HCT116 (cell line): ENCODE data around the gene KRTAP5-4. TPM values are rescaled to one million over a fixed set of nuclear protein-coding genes. Genes with fewer than 3 reads are reported as not detected.

ENCODE experiments used
- ATAC-seq: fragments of 200-7000 bp; cut with Tn5 transposase; 2 replicates; pipeline ENCODE4 v1.9.1; 2020; ENCODE audit warnings: mild to moderate bottlenecking, moderate library complexity
- BruUV-seq: library from RNA; stranded (reverse); fragments of 400-500 nt; replicated peaks from 2 replicates; lab custom pipeline; 2021; lab: Mats Ljungman, UMichigan
- CTCF ChIA-PET: fragments of 300-600 bp; sonication (Branson Sonifier 250); formaldehyde crosslinking; loops from one replicate; lab custom pipeline; 2021; ENCODE audit warnings: antibody characterized with exemption; lab: Charles Lee
- POLR2A ChIA-PET: fragments of 300-600, 350-600 bp; sonication (Branson Sonifier 250); formaldehyde crosslinking; loops from one replicate; lab custom pipeline; 2021; ENCODE audit warnings: antibody characterized with exemption; lab: Charles Lee
- RAD21 ChIA-PET, 2 experiments: fragments of 300-600 bp; sonication (Branson Sonifier 250); formaldehyde crosslinking; loops; one replicate each; lab custom pipeline; 2023; ENCODE audit warnings: low total read pairs in 2 of 2; ENCODE audit not compliant: uncharacterized antibody in 2 of 2, unreplicated experiment in 2 of 2, low non-redundant PET in 1 of 2; lab: Charles Lee
- DNase-seq: peaks from one replicate; pipeline ENCODE4 v3.0.0-alpha.2; 2010; ENCODE audit warnings: low read depth, low spot score
- H2AFZ ChIP-seq: fragments of 200-600 bp; shearing (Covaris generic), sonication (generic); 2 replicates; pipeline ENCODE4 v1.6.1; 2017; ENCODE audit warnings: low read depth, mixed run types, mixed read lengths, antibody characterized with exemption, low read length; ENCODE audit not compliant: poor library complexity, severe bottlenecking
- H3K27ac ChIP-seq: 2 replicates; pipeline ENCODE4 v1.5.1; 2012; ENCODE audit warnings: low read depth, low read length
- H3K27me3 ChIP-seq: fragments of 200-600 bp; sonication (generic); 2 replicates; pipeline ENCODE4 v1.6.1; 2016; ENCODE audit warnings: mixed run types, low read length, mixed read lengths; ENCODE audit not compliant: insufficient read depth
- H3K36me3 ChIP-seq, 2 experiments: fragments of 200-500 bp in 1 of 2; fragments of 200-600 bp in 1 of 2; sonication (Bioruptor generic) in 1 of 2; sonication (generic) in 1 of 2; 2 replicates each; pipeline versions ENCODE4 v1.5.1 to v1.6.1; 2014 to 2016; ENCODE audit warnings: low read length in 2 of 2, inconsistent platforms in 1 of 2, mixed read lengths in 1 of 2, mixed run types in 1 of 2; ENCODE audit not compliant: insufficient read depth in 2 of 2, control insufficient read depth in 1 of 2
- H3K4me1 ChIP-seq, 2 experiments: fragments of 200-600 bp in 1 of 2; sonication (generic) in 1 of 2; 2 replicates each; pipeline versions ENCODE4 v1.5.1 to v1.6.1; 2012 to 2017; ENCODE audit warnings: low read length in 2 of 2, inconsistent platforms in 1 of 2, mild to moderate bottlenecking in 1 of 2, mixed read lengths in 1 of 2, mixed run types in 1 of 2, moderate library complexity in 1 of 2; ENCODE audit not compliant: insufficient read depth in 2 of 2, control insufficient read depth in 1 of 2
- H3K4me2 ChIP-seq: fragments of 200-600 bp; sonication (generic); 2 replicates; pipeline ENCODE4 v1.6.1; 2017; ENCODE audit warnings: mixed run types, low read length, mixed read lengths
- H3K4me3 ChIP-seq, 2 experiments: fragments of 200-600 bp in 1 of 2; sonication (generic) in 1 of 2; replicated peaks in 1 of 2; 2 replicates each; pipeline ENCODE4 v1.5.1; 2011 to 2016; ENCODE audit warnings: low read length in 2 of 2, control low read depth in 1 of 2, low read depth in 1 of 2, mild to moderate bottlenecking in 1 of 2, mixed read lengths in 1 of 2, mixed run types in 1 of 2
- H3K79me2 ChIP-seq: fragments of 200-600 bp; sonication (generic); 2 replicates; pipeline ENCODE4 v1.6.1; 2017; ENCODE audit warnings: mild to moderate bottlenecking, mixed run types, low read length, moderate library complexity, mixed read lengths; ENCODE audit not compliant: insufficient read depth
- H3K9ac ChIP-seq: fragments of 200-600 bp; sonication (generic); 2 replicates; pipeline ENCODE4 v1.6.1; 2016; ENCODE audit warnings: low read length, mixed read lengths
- H3K9me2 ChIP-seq: fragments of 200-600 bp; sonication (generic), shearing (Covaris generic); 2 replicates; pipeline ENCODE4 v1.6.1; 2017; ENCODE audit warnings: mixed run types, mild to moderate bottlenecking, moderate library complexity; ENCODE audit not compliant: insufficient read depth
- H3K9me3 ChIP-seq, 2 experiments: fragments of 200-500 bp in 1 of 2; fragments of 200-600 bp in 1 of 2; sonication (Bioruptor generic) in 1 of 2; sonication (generic) in 1 of 2; 2 replicates each; pipeline ENCODE4 v1.6.1; 2014 to 2017; ENCODE audit warnings: low read length in 2 of 2, mixed read lengths in 2 of 2, inconsistent platforms in 1 of 2, low read depth in 1 of 2, mild to moderate bottlenecking in 1 of 2, mixed run types in 1 of 2, moderate library complexity in 1 of 2; ENCODE audit not compliant: control insufficient read depth in 1 of 2, insufficient read depth in 1 of 2
- H4K20me1 ChIP-seq: fragments of 200-600 bp; sonication (generic), shearing (Covaris generic); 2 replicates; pipeline ENCODE4 v1.6.1; 2017; ENCODE audit warnings: mixed run types, mild to moderate bottlenecking, moderate library complexity; ENCODE audit not compliant: insufficient read depth
- CBX3 ChIP-seq: IDR thresholded peaks from 2 replicates; pipeline ENCODE4 v1.6.1; 2012; ENCODE audit warnings: low read depth
- CEBPB ChIP-seq: IDR thresholded peaks from 2 replicates; pipeline ENCODE4 v1.6.1; 2012; ENCODE audit warnings: low read depth
- CTCF ChIP-seq, 3 experiments: fragments of 200-600 bp in 1 of 3; sonication (generic) in 1 of 3; IDR thresholded peaks in 2 of 3; conservative IDR thresholded peaks in 1 of 3; 2 replicates each; pipeline ENCODE4 v1.5.1; 2012 to 2017; ENCODE audit warnings: low read depth in 2 of 3, low read length in 2 of 3, antibody characterized with exemption in 1 of 3, borderline replicate concordance in 1 of 3, control low read depth in 1 of 3, mild to moderate bottlenecking in 1 of 3, mixed read lengths in 1 of 3, mixed run types in 1 of 3, moderate library complexity in 1 of 3; ENCODE audit not compliant: insufficient read depth in 1 of 3
- EGR1 ChIP-seq: IDR thresholded peaks from 2 replicates; pipeline ENCODE4 v1.6.1; 2012; ENCODE audit warnings: low read depth
- ELF1 ChIP-seq: IDR thresholded peaks from 2 replicates; pipeline ENCODE4 v1.6.1; 2012; ENCODE audit warnings: low read depth, borderline replicate concordance
- EZH2 ChIP-seq: fragments of 200-600 bp; sonication (generic); IDR thresholded peaks from 2 replicates; pipeline ENCODE4 v1.6.1; 2017; ENCODE audit warnings: antibody characterized with exemption, mixed run types
- EZH2phosphoT487 ChIP-seq: fragments of 200-600 bp; IDR thresholded peaks from 2 replicates; pipeline ENCODE4 v1.6.1; 2018; ENCODE audit warnings: antibody characterized with exemption, borderline replicate concordance
- FOSL1 ChIP-seq: IDR thresholded peaks from 2 replicates; pipeline ENCODE4 v1.6.1; 2012; ENCODE audit warnings: low read depth
- JUND ChIP-seq: IDR thresholded peaks from 2 replicates; pipeline ENCODE4 v1.6.1; 2012
- POLR2AphosphoS5 ChIP-seq: IDR thresholded peaks from 2 replicates; pipeline ENCODE4 v1.6.1; 2011; ENCODE audit warnings: mild to moderate bottlenecking, low read depth, low read length, moderate library complexity
- RAD21 ChIP-seq: IDR thresholded peaks from 2 replicates; pipeline ENCODE4 v1.6.1; 2012; ENCODE audit warnings: low read depth, mild to moderate bottlenecking
- REST ChIP-seq: IDR thresholded peaks from 2 replicates; pipeline ENCODE4 v1.6.1; 2012; ENCODE audit warnings: low read depth
- SP1 ChIP-seq: IDR thresholded peaks from 2 replicates; pipeline ENCODE4 v1.6.1; 2012; ENCODE audit warnings: low read depth
- SRF ChIP-seq: IDR thresholded peaks from 2 replicates; pipeline ENCODE4 v1.6.1; 2012; ENCODE audit warnings: low read depth
- YY1 ChIP-seq: IDR thresholded peaks from 2 replicates; pipeline ENCODE4 v1.6.1; 2011; ENCODE audit warnings: low read length, low read depth, moderate library complexity, mild to moderate bottlenecking; ENCODE audit not compliant: insufficient replicate concordance; ENCODE audit errors: extremely low read depth
- ZBTB33 ChIP-seq: IDR thresholded peaks from 2 replicates; pipeline ENCODE4 v1.6.1; 2011; ENCODE audit warnings: mild to moderate bottlenecking, low read length, moderate library complexity; ENCODE audit not compliant: insufficient replicate concordance; ENCODE audit errors: extremely low read depth
- ZNF274 ChIP-seq: fragments of 200-500 bp; sonication (Bioruptor generic); IDR thresholded peaks from 2 replicates; pipeline ENCODE4 v1.6.1; 2014; ENCODE audit warnings: mild to moderate bottlenecking, low read depth, low read length, inconsistent platforms
- intact Hi-C: fragments of 100-400 bp; cut with micrococcal nuclease; formaldehyde crosslinking; loops from 2 replicates; pipeline ENCODE4 v1.10.0; 2022
- total RNA-seq: library from RNA; stranded (reverse); gene quantifications from one replicate; pipeline ENCODE4 v1.2.1, GENCODE V29; 2021; ENCODE audit not compliant: unreplicated experiment
- TF ChIP-seq, protein P1 (sequence below): IDR thresholded peaks from 2 replicates; pipeline ENCODE4 v1.6.1; 2012

Gene KRTAP5-4
- total RNA-seq, 1 experiment from 2014 or later = not detected

DNA sequence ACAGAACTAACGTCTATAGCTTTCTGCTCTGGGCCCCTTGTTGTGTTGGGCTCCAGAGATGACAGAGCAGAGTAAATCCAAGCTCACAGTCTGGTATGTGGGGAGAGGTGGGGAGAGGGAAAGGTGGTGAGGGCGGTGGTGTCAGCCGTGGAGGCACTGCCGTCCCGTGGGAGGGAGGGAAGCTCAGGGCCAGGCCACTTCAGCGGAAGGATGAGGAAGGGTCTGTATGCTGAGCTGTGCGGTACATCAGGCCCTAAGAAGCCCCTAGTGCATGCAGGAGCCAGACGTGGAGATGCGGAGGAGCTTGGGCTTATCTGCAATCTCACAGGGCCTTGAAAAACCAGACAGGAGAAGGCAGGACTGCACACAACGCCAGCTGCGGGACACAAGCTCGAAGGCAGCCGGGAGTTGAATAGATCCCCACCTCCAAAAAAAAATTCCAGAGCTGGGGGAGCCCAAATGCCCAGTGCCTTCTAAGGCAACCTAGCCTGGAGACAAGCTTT lies 9.2 kb upstream of the KRTAP5-4 start:
- Histone ChIP-seq H3K27me3 (peaks cover 3% of the 10 kb centered on the region; the same call in 1 of the 2 replicates), H3K79me2 (no peaks in the 10 kb centered on the region), H3K4me2 (no peak overlapping the region), H2AFZ (no peak overlapping the region), H3K9ac (no peak overlapping the region), H3K27ac (no peak overlapping the region), H3K4me1 (peaks cover 0 to 6% of the 10 kb centered on the region in 2 experiments; a peak in 1 of 4 replicates), H3K9me3 (no peaks in the 10 kb centered on the region), H3K9me2 (no peaks in the 10 kb centered on the region), H4K20me1 (no peaks in the 10 kb centered on the region), H3K36me3 (no peaks in the 10 kb centered on the region), H3K4me3 (no peak overlapping the region)
- no peak for TF ChIP-seq CBX3
- no peak for TF ChIP-seq SP1
- TF ChIP-seq ELF1 = no peak
- no peak for TF ChIP-seq POLR2AphosphoS5
- TF ChIP-seq, protein P1, sequence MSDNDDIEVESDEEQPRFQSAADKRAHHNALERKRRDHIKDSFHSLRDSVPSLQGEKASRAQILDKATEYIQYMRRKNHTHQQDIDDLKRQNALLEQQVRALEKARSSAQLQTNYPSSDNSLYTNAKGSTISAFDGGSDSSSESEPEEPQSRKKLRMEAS = no peak
- no peak for TF ChIP-seq JUND
- no peak for TF ChIP-seq YY1
- no peak for TF ChIP-seq ZBTB33
- no peak for TF ChIP-seq CEBPB
- TF ChIP-seq FOSL1 = no peak
- no peak for TF ChIP-seq EZH2
- no peak for TF ChIP-seq SRF
- no peak for TF ChIP-seq EZH2phosphoT487
- TF ChIP-seq REST = no peak
- no peak for TF ChIP-seq RAD21
- no peak for TF ChIP-seq ZNF274
- TF ChIP-seq EGR1 = no peak
- no peak for TF ChIP-seq CTCF (IDR thresholded peaks at IDR 0.05 in 2 of 3, conservative IDR thresholded peaks at IDR 0.05 in 1 of 3; ENCODE audit: borderline replicate concordance in 1 of 3, insufficient read depth in 1 of 3, low read depth in 2 of 3, low read length in 2 of 3)
- DNase-seq (no peak), ATAC-seq (no peak)
- CTCF ChIA-PET = interaction anchor here (1.2 to 2.1 kb wide), 6 partner anchors 8 to 202 kb away, joined by 3 to 5 read pairs (median 4); no protein-coding TSS in a partner anchor
- BruUV-seq = no TSS peak
- intact Hi-C loops = no loop called here
- RAD21 ChIA-PET = interaction anchor here in 1 of 2 experiments (0.6 kb wide), 1 partner anchor 59 kb away, joined by 3 read pairs; the partner anchor contains the start of gene DUSP8
- POLR2A ChIA-PET = no interaction called here
